Tibial artery (tissue), 4 donors: Measurements from ENCODE around the gene OPHN1.
"Not testable (repeated sequence)": the region's sequence is repeated elsewhere in the genome, so short reads cannot be mapped to it uniquely, and the experiment has no call there.

Source experiments
- DNase-seq, 2 donors: peaks; one replicate each; pipeline ENCODE4 v3.0.0-alpha.2; 2019
- H3K27ac ChIP-seq, 2 donors: fragments of 200-600 bp; sonication (generic) in 1 of 2; 1 replicate in 1 of 2; 2 replicates in 1 of 2; pipeline ENCODE4 v1.5.1; 2018 to 2019; ENCODE audit warnings: mild to moderate bottlenecking in 1 of 2
- H3K27me3 ChIP-seq, 2 donors: fragments of 200-600 bp; sonication (generic) in 1 of 2; one replicate each; pipeline versions ENCODE4 v1.5.1 to v1.6.0; 2016 to 2019
- H3K36me3 ChIP-seq, 3 donors: fragments of 200-600 bp; sonication (generic) in 2 of 3; one replicate each; pipeline ENCODE4 v1.5.1; 2016 to 2019; ENCODE audit warnings: mild to moderate bottlenecking in 2 of 3
- H3K4me1 ChIP-seq, 4 donors: fragments of 200-600 bp; sonication (generic) in 2 of 4; 1 replicate in 3 of 4; 2 replicates in 1 of 4; pipeline ENCODE4 v1.5.1; 2016 to 2019
- H3K4me3 ChIP-seq, 2 donors: fragments of 200-600 bp; sonication (generic) in 1 of 2; 1 replicate in 1 of 2; 2 replicates in 1 of 2; pipeline ENCODE4 v1.5.1; 2018 to 2019; ENCODE audit warnings: mild to moderate bottlenecking in 2 of 2
- H3K9me3 ChIP-seq, 3 donors: fragments of 200-600 bp; sonication (generic) in 1 of 3; one replicate each; pipeline ENCODE4 v1.5.1; 2016 to 2019
- intact Hi-C: fragments of 100-400 bp; cut with DNase I; formaldehyde crosslinking; loops from one replicate; pipeline ENCODE4 v1.15.0; 2023; ENCODE audit warnings: low total_unique reads
- TF ChIP-seq, protein P1 (sequence below), 2 experiments: fragments of 200-600 bp in 1 of 2; fragments of 450-650 bp in 1 of 2; IDR thresholded peaks; one replicate each; pipeline ENCODE4 v1.5.1; 2017 to 2019; ENCODE audit warnings: antibody characterized with exemption in 2 of 2, mild to moderate bottlenecking in 1 of 2, moderate library complexity in 1 of 2

OPHN1 gene

GRCh38 chrX:68343551-68343950 is 89.7 kb downstream of the OPHN1 start:
- DNase-seq = no peak
- intact Hi-C loops = no loop called here
- TF ChIP-seq, protein P1, sequence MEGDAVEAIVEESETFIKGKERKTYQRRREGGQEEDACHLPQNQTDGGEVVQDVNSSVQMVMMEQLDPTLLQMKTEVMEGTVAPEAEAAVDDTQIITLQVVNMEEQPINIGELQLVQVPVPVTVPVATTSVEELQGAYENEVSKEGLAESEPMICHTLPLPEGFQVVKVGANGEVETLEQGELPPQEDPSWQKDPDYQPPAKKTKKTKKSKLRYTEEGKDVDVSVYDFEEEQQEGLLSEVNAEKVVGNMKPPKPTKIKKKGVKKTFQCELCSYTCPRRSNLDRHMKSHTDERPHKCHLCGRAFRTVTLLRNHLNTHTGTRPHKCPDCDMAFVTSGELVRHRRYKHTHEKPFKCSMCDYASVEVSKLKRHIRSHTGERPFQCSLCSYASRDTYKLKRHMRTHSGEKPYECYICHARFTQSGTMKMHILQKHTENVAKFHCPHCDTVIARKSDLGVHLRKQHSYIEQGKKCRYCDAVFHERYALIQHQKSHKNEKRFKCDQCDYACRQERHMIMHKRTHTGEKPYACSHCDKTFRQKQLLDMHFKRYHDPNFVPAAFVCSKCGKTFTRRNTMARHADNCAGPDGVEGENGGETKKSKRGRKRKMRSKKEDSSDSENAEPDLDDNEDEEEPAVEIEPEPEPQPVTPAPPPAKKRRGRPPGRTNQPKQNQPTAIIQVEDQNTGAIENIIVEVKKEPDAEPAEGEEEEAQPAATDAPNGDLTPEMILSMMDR (IDR thresholded peaks at IDR 0.05) = no peak
- Histone ChIP-seq H3K27ac (no peak overlapping the region), H3K36me3 (no peaks in the 10 kb centered on the region), H3K4me1 (no peaks in the 10 kb centered on the region), H3K9me3 (no peaks in the 10 kb centered on the region), H3K4me3 (no peak overlapping the region), H3K27me3 (no peaks in the 10 kb centered on the region)

- Histone ChIP-seq H3K4me3 (no peak overlapping the region), H3K9me3 (no peaks in the 10 kb centered on the region), H3K4me1 (peaks cover 0 to 9% (median 0%) of the 10 kb centered on the region in 4 donors), H3K36me3 (no peaks in the 10 kb centered on the region), H3K27me3 (no peaks in the 10 kb centered on the region), H3K27ac (peak overlapping the region in 1 of 2 donors; percentile 25)
- intact Hi-C loops = no loop called here
- TF ChIP-seq, protein P1 (IDR thresholded peaks at IDR 0.05) = no peak
- no peak for DNase-seq
Measured at GRCh38 chrX:68332201-68332731, 101.0 kb downstream of the OPHN1 start.

GRCh38 chrX:68326841-68327240 is 106.5 kb downstream of the OPHN1 start:
- H3K9me3 ChIP-seq, intact Hi-C loops, H3K27me3 ChIP-seq, H3K36me3 ChIP-seq, DNase-seq, H3K4me1 ChIP-seq, H3K4me3 ChIP-seq, H3K27ac ChIP-seq: not testable (repeated sequence)

DNA sequence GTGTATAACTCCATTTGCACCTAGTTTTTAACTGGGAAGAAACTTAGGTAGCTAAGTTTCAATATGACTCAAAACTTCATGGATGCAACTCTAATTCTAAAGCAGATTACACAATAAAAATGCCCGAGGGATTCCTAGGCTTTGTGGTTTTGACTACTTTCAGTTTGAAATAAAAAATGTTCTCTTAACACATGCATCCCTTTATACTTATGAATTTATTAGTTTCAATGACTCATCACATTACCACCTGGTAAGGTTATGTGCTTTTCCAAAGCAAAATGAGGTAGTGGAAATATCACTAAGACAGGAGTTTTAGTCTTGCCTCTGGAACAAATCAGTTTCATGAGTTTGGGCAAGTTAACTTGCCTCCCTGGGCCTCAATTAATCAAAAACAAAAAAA is 125.5 kb downstream of the OPHN1 start:
- TF ChIP-seq, protein P1 (IDR thresholded peaks at IDR 0.05) = no peak
- no peak overlapping the region for H3K27ac ChIP-seq
- no peaks in the 10 kb centered on the region for H3K9me3 ChIP-seq
- no peaks in the 10 kb centered on the region for H3K36me3 ChIP-seq
- H3K4me1 ChIP-seq = no peaks in the 10 kb centered on the region
- intact Hi-C loops = no loop called here
- no peak for DNase-seq
- H3K27me3 ChIP-seq = no peaks in the 10 kb centered on the region
- H3K4me3 ChIP-seq = no peak overlapping the region

DNA sequence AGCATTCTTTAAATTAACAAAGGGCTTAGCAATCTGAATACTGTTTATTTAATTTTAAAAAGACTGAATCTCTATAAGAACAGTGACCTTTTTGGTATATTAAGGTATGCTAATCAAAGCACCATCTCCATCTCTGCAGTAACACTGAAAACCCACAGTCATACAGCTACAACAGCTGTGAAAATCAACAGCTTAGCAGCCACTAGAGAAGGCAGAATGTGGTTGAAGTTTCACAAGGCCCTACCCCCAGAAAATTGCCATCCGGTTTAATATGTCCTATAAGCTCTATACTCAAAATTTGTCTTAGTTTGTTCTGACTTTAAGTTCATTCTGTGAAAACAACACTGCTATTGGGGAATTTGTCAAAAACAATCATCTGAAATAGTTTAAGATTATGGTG is 128.7 kb downstream of the OPHN1 start:
- H3K4me3 ChIP-seq = no peak overlapping the region
- no peaks in the 10 kb centered on the region for H3K4me1 ChIP-seq
- no peak overlapping the region for H3K27ac ChIP-seq
- no peaks in the 10 kb centered on the region for H3K36me3 ChIP-seq
- DNase-seq = no peak
- no peaks in the 10 kb centered on the region for H3K27me3 ChIP-seq
- TF ChIP-seq, protein P1 (IDR thresholded peaks at IDR 0.05) = no peak
- intact Hi-C loops = no loop called here
- no peaks in the 10 kb centered on the region for H3K9me3 ChIP-seq

DNA sequence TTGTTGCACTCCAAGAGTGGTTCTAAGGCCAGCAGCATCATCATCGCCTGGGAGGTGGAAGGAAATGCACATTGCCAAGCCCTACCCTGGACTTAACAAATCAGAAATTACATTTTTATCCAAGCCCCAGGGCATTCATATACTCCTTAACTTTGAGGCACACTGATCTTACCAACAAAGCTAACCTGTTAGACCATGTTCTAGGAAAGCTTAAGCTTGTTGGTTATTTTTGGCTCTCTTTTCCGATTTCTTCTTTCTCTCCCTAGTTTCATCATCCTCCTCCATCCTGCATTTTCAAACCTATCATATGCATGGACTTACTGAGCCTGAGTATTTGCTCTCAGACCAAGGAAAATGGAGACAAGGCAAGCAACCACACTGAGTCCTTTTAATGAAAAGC is 133.4 kb downstream of the OPHN1 start:
- intact Hi-C loops = no loop called here
- H3K4me3 ChIP-seq = no peak overlapping the region
- H3K27ac ChIP-seq = no peak overlapping the region
- TF ChIP-seq, protein P1 (IDR thresholded peaks at IDR 0.05) = no peak
- H3K27me3 ChIP-seq = no peaks in the 10 kb centered on the region
- no peaks in the 10 kb centered on the region for H3K36me3 ChIP-seq
- no peaks in the 10 kb centered on the region for H3K4me1 ChIP-seq
- no peaks in the 10 kb centered on the region for H3K9me3 ChIP-seq
- DNase-seq = no peak
